MCF 10A (cell line): ENCODE data around the gene CHMP6. TPM values are rescaled to one million over a fixed set of nuclear protein-coding genes. Genes with fewer than 3 reads are reported as not detected.

Experiments
- BruUV-seq: library from RNA; stranded (reverse); fragments of 400-500 nt; replicated peaks from 2 replicates; lab custom pipeline; 2021; lab: Mats Ljungman, UMichigan
- CTCF ChIA-PET: fragments of 300-600 bp; sonication (Branson Sonifier 250); formaldehyde crosslinking; extraction: SDS; loops from one replicate; lab custom pipeline; 2021; ENCODE audit warnings: antibody characterized with exemption, inconsistent platforms; lab: Yijun Ruan, JAX
- POLR2A ChIA-PET: fragments of 300-600, 350-650 bp; sonication (Branson Sonifier 250); formaldehyde crosslinking; extraction: SDS; loops from one replicate; lab custom pipeline; 2020; ENCODE audit warnings: antibody characterized with exemption, inconsistent platforms; lab: Yijun Ruan, JAX
- DNase-seq: peaks from one replicate; pipeline ENCODE4 v3.0.0-alpha.2; 2018; ENCODE audit not compliant: unreplicated experiment
- H3K27ac Mint-ChIP-seq: one replicate; pipeline ENCODE4 v1.8.0; 2022; ENCODE audit warnings: mild to moderate bottlenecking, low read depth, mixed read lengths; ENCODE audit not compliant: unreplicated experiment
- H3K27me3 Mint-ChIP-seq: one replicate; pipeline ENCODE4 v1.8.0; 2022; ENCODE audit warnings: mixed read lengths; ENCODE audit not compliant: insufficient read depth, unreplicated experiment
- H3K36me3 Mint-ChIP-seq: one replicate; pipeline ENCODE4 v1.8.0; 2022; ENCODE audit warnings: mild to moderate bottlenecking, moderate library complexity, mixed read lengths; ENCODE audit not compliant: insufficient read depth, unreplicated experiment
- H3K4me1 Mint-ChIP-seq: one replicate; pipeline ENCODE4 v1.8.0; 2022; ENCODE audit warnings: mixed read lengths; ENCODE audit not compliant: insufficient read depth, unreplicated experiment
- H3K4me3 Mint-ChIP-seq: one replicate; pipeline ENCODE4 v1.8.0; 2022; ENCODE audit warnings: mild to moderate bottlenecking, moderate library complexity, mixed read lengths; ENCODE audit not compliant: unreplicated experiment
- H3K9me3 Mint-ChIP-seq: one replicate; pipeline ENCODE4 v1.8.0; 2022; ENCODE audit warnings: mixed read lengths; ENCODE audit not compliant: unreplicated experiment
- CTCF ChIP-seq: fragments of 200-600 bp; IDR thresholded peaks from one replicate; pipeline ENCODE4 v1.8.0; 2022; ENCODE audit warnings: antibody characterized with exemption, mild to moderate bottlenecking; ENCODE audit not compliant: unreplicated experiment
- intact Hi-C: fragments of 100-400 bp; cut with micrococcal nuclease; formaldehyde crosslinking; loops from 2 replicates; pipeline ENCODE4 v1.14.1; 2022
- total RNA-seq: library from RNA; stranded (reverse); gene quantifications from 2 replicates; pipeline ENCODE4 v1.2.3, GENCODE V29; 2022

The CHMP6 gene
- total RNA-seq, 1 experiment from 2014 or later, result 19.5 TPM

- Mint-ChIP-seq H3K4me1 (peaks cover 11% of the 10 kb centered on the region), H3K36me3 (no peaks in the 10 kb centered on the region), H3K27me3 (peaks cover 16% of the 10 kb centered on the region), H3K4me3 (no peak overlapping the region), H3K9me3 (no peaks in the 10 kb centered on the region), H3K27ac (no peak overlapping the region)
- TF ChIP-seq CTCF, result no peak
- DNase-seq, result peak; percentile 46
- ChIA-PET CTCF (interaction anchor here (0.6 to 1.1 kb wide), 2 partner anchors 9 to 12 kb away, joined by 3 read pairs; no protein-coding TSS in a partner anchor), POLR2A (interaction anchor here (0.6 kb wide), 1 partner anchor 491 kb away, joined by 3 read pairs; no protein-coding TSS in a partner anchor)
- BruUV-seq, result no TSS peak
- intact Hi-C loops, result loop anchor here (5.0 to 10.0 kb wide), 2 partner anchors 120 to 557 kb away; no protein-coding TSS in a partner anchor
These were observed 6.9 kb upstream of the CHMP6 start for GRCh38 chr17:80984749-80985148.

GRCh38 chr17:80986046-80986445 is 5.6 kb upstream of the CHMP6 start:
- Mint-ChIP-seq H3K36me3 (no peaks in the 10 kb centered on the region), H3K27ac (no peak overlapping the region), H3K4me1 (peaks cover under 1% of the 10 kb centered on the region), H3K27me3 (peaks cover 3% of the 10 kb centered on the region), H3K9me3 (no peaks in the 10 kb centered on the region), H3K4me3 (no peak overlapping the region)
- ChIA-PET CTCF (interaction anchor here (0.7 kb wide), 1 partner anchor 117 kb away, joined by 6 read pairs; no protein-coding TSS in a partner anchor), POLR2A (no interaction called here)
- no TSS peak for BruUV-seq
- TF ChIP-seq CTCF, result no peak
- intact Hi-C loops, result loop anchor here (10.0 kb wide), 1 partner anchor 119 kb away; no protein-coding TSS in a partner anchor
- no peak for DNase-seq

GRCh38 chr17:80986816-80987475 is 4.7 kb upstream of the CHMP6 start:
- no peak overlapping the region for H3K4me3 Mint-ChIP-seq
- BruUV-seq, result no TSS peak
- CTCF ChIA-PET, result interaction anchor here (0.6 kb wide), 2 partner anchors 39 to 903 kb away, joined by 3 to 4 read pairs; no protein-coding TSS in a partner anchor
- H3K4me1 Mint-ChIP-seq, result no peaks in the 10 kb centered on the region
- H3K27ac Mint-ChIP-seq, result no peak overlapping the region
- H3K36me3 Mint-ChIP-seq, result no peaks in the 10 kb centered on the region
- H3K27me3 Mint-ChIP-seq, result no peaks in the 10 kb centered on the region
- no peak for TF ChIP-seq CTCF
- POLR2A ChIA-PET, result no interaction called here
- no peaks in the 10 kb centered on the region for H3K9me3 Mint-ChIP-seq
- DNase-seq, result no peak
- intact Hi-C loops, result loop anchor here (10.0 kb wide), 1 partner anchor 118 kb away; no protein-coding TSS in a partner anchor

- Mint-ChIP-seq H3K4me3 (no peak overlapping the region), H3K27me3 (no peaks in the 10 kb centered on the region), H3K9me3 (no peaks in the 10 kb centered on the region), H3K36me3 (no peaks in the 10 kb centered on the region), H3K27ac (no peak overlapping the region), H3K4me1 (no peaks in the 10 kb centered on the region)
- intact Hi-C loops, result loop anchor here (10.0 kb wide), 1 partner anchor 117 kb away; no protein-coding TSS in a partner anchor
- CTCF ChIA-PET, result interaction anchor here (0.7 to 1.1 kb wide), 8 partner anchors 13 to 556 kb away, joined by 3 to 7 read pairs (median 3); no protein-coding TSS in a partner anchor
- TF ChIP-seq CTCF, result no peak
- POLR2A ChIA-PET, result interaction anchor here (1.1 kb wide), 1 partner anchor 251 kb away, joined by 3 read pairs; the partner anchor contains the start of gene TEPSIN
- DNase-seq, result no peak
- BruUV-seq, result no TSS peak
These were observed 3.6 kb upstream of the CHMP6 start for GRCh38 chr17:80987941-80988461.
